GM23338 (cell line): ENCODE results near the gene TRIM52.
"Not testable (repeated sequence)": the region's sequence is repeated elsewhere in the genome, so short reads cannot be mapped to it uniquely, and the experiment has no call there.

Experiments
- CREB1 ChIP-seq: fragments of 250-450 bp; sonication (Bioruptor Pico); IDR thresholded peaks from 2 replicates; pipeline ENCODE4 v1.5.0; 2020; ENCODE audit warnings: low read depth, mild to moderate bottlenecking, moderate library complexity
- EZH2 ChIP-seq: fragments of 200-600 bp; sonication (generic); IDR thresholded peaks from one replicate; pipeline ENCODE4 v1.8.0; 2017; ENCODE audit warnings: antibody characterized with exemption, mild to moderate bottlenecking, low read depth; ENCODE audit not compliant: unreplicated experiment
- EZH2phosphoT487 ChIP-seq: fragments of 200-600 bp; sonication (generic); IDR thresholded peaks from one replicate; pipeline ENCODE4 v1.8.1; 2018; ENCODE audit warnings: antibody characterized with exemption; ENCODE audit not compliant: unreplicated experiment
- JUNB ChIP-seq: IDR thresholded peaks from one replicate; pipeline ENCODE4 v1.6.1; 2016; ENCODE audit warnings: antibody characterized with exemption; ENCODE audit not compliant: unreplicated experiment
- NANOG ChIP-seq: IDR thresholded peaks from 2 replicates; pipeline ENCODE4 v1.6.1; 2016; ENCODE audit warnings: antibody characterized with exemption, borderline replicate concordance
- POLR2AphosphoS5 ChIP-seq: IDR thresholded peaks from 2 replicates; pipeline ENCODE4 v1.6.1; 2016; ENCODE audit warnings: antibody characterized with exemption, low read depth
- STAT1 ChIP-seq: IDR thresholded peaks from one replicate; pipeline ENCODE4 v1.6.1; 2016; ENCODE audit warnings: antibody characterized with exemption; ENCODE audit not compliant: unreplicated experiment
- ZNF114 ChIP-seq: fragments of 250-450 bp; sonication (Bioruptor Pico); IDR thresholded peaks from 2 replicates; pipeline ENCODE4 v1.5.0; 2020; ENCODE audit warnings: mild to moderate bottlenecking, moderate library complexity
- ZNF331 ChIP-seq: fragments of 250-450 bp; sonication (Bioruptor Pico); IDR thresholded peaks from 2 replicates; pipeline ENCODE4 v1.5.0; 2020; ENCODE audit warnings: low read depth, mild to moderate bottlenecking, moderate library complexity
- TF ChIP-seq, protein P1 (sequence below), 2 experiments: fragments of 200-600 bp in 1 of 2; sonication (generic) in 1 of 2; conservative IDR thresholded peaks; 2 replicates each; pipeline versions ENCODE4 v1.5.1 to v1.6.1; 2016 to 2017; ENCODE audit warnings: antibody characterized with exemption in 2 of 2, low read depth in 2 of 2, mild to moderate bottlenecking in 2 of 2, moderate library complexity in 1 of 2
- TF ChIP-seq, protein P2 (sequence below): IDR thresholded peaks from one replicate; pipeline ENCODE4 v1.6.1; 2018; ENCODE audit warnings: antibody characterized with exemption; ENCODE audit not compliant: unreplicated experiment
- TF ChIP-seq, protein P3 (sequence below): IDR thresholded peaks from 2 replicates; pipeline ENCODE4 v1.6.1; 2016; ENCODE audit warnings: antibody characterized with exemption
- TF ChIP-seq, protein P4 (sequence below): fragments of 250-450 bp; sonication (Bioruptor Pico); IDR thresholded peaks from 2 replicates; pipeline ENCODE4 v1.5.0; 2020; ENCODE audit warnings: mild to moderate bottlenecking, moderate library complexity

DNA sequence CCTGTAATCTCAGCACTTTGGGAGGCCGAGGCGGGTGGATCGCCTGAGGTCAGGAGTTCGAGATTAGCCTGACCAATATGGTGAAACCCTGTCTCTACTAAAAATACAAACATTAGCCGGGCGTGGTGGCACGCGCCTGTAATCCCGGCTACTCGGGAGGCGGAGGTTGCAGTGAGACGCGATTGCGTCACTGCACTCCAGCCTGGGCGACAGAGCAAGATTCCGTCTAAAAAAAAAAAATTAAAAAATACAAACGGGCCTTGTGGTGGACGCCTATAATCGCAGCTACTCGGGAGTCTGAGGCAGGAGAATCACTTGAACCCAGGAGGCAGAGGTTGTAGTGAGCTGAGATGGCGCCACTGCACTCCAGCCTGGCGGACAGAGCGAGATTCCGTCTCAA, 51.9 kb downstream of the TRIM52 start:
- not testable (repeated sequence) for TF ChIP-seq EZH2; POLR2AphosphoS5; EZH2phosphoT487; CREB1 (CRISPR knock-in tag); ZNF331 (CRISPR knock-in tag); JUNB; ZNF114 (CRISPR knock-in tag); NANOG; STAT1
- TF ChIP-seq, protein P1, sequence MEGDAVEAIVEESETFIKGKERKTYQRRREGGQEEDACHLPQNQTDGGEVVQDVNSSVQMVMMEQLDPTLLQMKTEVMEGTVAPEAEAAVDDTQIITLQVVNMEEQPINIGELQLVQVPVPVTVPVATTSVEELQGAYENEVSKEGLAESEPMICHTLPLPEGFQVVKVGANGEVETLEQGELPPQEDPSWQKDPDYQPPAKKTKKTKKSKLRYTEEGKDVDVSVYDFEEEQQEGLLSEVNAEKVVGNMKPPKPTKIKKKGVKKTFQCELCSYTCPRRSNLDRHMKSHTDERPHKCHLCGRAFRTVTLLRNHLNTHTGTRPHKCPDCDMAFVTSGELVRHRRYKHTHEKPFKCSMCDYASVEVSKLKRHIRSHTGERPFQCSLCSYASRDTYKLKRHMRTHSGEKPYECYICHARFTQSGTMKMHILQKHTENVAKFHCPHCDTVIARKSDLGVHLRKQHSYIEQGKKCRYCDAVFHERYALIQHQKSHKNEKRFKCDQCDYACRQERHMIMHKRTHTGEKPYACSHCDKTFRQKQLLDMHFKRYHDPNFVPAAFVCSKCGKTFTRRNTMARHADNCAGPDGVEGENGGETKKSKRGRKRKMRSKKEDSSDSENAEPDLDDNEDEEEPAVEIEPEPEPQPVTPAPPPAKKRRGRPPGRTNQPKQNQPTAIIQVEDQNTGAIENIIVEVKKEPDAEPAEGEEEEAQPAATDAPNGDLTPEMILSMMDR (conservative IDR thresholded peaks at IDR 0.05; ENCODE audit: low read depth in 2 of 2) = not testable (repeated sequence)
- TF ChIP-seq, protein P2, sequence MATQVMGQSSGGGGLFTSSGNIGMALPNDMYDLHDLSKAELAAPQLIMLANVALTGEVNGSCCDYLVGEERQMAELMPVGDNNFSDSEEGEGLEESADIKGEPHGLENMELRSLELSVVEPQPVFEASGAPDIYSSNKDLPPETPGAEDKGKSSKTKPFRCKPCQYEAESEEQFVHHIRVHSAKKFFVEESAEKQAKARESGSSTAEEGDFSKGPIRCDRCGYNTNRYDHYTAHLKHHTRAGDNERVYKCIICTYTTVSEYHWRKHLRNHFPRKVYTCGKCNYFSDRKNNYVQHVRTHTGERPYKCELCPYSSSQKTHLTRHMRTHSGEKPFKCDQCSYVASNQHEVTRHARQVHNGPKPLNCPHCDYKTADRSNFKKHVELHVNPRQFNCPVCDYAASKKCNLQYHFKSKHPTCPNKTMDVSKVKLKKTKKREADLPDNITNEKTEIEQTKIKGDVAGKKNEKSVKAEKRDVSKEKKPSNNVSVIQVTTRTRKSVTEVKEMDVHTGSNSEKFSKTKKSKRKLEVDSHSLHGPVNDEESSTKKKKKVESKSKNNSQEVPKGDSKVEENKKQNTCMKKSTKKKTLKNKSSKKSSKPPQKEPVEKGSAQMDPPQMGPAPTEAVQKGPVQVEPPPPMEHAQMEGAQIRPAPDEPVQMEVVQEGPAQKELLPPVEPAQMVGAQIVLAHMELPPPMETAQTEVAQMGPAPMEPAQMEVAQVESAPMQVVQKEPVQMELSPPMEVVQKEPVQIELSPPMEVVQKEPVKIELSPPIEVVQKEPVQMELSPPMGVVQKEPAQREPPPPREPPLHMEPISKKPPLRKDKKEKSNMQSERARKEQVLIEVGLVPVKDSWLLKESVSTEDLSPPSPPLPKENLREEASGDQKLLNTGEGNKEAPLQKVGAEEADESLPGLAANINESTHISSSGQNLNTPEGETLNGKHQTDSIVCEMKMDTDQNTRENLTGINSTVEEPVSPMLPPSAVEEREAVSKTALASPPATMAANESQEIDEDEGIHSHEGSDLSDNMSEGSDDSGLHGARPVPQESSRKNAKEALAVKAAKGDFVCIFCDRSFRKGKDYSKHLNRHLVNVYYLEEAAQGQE = not testable (repeated sequence)
- TF ChIP-seq, protein P3, sequence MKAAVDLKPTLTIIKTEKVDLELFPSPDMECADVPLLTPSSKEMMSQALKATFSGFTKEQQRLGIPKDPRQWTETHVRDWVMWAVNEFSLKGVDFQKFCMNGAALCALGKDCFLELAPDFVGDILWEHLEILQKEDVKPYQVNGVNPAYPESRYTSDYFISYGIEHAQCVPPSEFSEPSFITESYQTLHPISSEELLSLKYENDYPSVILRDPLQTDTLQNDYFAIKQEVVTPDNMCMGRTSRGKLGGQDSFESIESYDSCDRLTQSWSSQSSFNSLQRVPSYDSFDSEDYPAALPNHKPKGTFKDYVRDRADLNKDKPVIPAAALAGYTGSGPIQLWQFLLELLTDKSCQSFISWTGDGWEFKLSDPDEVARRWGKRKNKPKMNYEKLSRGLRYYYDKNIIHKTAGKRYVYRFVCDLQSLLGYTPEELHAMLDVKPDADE = not testable (repeated sequence)
- TF ChIP-seq, protein P4, sequence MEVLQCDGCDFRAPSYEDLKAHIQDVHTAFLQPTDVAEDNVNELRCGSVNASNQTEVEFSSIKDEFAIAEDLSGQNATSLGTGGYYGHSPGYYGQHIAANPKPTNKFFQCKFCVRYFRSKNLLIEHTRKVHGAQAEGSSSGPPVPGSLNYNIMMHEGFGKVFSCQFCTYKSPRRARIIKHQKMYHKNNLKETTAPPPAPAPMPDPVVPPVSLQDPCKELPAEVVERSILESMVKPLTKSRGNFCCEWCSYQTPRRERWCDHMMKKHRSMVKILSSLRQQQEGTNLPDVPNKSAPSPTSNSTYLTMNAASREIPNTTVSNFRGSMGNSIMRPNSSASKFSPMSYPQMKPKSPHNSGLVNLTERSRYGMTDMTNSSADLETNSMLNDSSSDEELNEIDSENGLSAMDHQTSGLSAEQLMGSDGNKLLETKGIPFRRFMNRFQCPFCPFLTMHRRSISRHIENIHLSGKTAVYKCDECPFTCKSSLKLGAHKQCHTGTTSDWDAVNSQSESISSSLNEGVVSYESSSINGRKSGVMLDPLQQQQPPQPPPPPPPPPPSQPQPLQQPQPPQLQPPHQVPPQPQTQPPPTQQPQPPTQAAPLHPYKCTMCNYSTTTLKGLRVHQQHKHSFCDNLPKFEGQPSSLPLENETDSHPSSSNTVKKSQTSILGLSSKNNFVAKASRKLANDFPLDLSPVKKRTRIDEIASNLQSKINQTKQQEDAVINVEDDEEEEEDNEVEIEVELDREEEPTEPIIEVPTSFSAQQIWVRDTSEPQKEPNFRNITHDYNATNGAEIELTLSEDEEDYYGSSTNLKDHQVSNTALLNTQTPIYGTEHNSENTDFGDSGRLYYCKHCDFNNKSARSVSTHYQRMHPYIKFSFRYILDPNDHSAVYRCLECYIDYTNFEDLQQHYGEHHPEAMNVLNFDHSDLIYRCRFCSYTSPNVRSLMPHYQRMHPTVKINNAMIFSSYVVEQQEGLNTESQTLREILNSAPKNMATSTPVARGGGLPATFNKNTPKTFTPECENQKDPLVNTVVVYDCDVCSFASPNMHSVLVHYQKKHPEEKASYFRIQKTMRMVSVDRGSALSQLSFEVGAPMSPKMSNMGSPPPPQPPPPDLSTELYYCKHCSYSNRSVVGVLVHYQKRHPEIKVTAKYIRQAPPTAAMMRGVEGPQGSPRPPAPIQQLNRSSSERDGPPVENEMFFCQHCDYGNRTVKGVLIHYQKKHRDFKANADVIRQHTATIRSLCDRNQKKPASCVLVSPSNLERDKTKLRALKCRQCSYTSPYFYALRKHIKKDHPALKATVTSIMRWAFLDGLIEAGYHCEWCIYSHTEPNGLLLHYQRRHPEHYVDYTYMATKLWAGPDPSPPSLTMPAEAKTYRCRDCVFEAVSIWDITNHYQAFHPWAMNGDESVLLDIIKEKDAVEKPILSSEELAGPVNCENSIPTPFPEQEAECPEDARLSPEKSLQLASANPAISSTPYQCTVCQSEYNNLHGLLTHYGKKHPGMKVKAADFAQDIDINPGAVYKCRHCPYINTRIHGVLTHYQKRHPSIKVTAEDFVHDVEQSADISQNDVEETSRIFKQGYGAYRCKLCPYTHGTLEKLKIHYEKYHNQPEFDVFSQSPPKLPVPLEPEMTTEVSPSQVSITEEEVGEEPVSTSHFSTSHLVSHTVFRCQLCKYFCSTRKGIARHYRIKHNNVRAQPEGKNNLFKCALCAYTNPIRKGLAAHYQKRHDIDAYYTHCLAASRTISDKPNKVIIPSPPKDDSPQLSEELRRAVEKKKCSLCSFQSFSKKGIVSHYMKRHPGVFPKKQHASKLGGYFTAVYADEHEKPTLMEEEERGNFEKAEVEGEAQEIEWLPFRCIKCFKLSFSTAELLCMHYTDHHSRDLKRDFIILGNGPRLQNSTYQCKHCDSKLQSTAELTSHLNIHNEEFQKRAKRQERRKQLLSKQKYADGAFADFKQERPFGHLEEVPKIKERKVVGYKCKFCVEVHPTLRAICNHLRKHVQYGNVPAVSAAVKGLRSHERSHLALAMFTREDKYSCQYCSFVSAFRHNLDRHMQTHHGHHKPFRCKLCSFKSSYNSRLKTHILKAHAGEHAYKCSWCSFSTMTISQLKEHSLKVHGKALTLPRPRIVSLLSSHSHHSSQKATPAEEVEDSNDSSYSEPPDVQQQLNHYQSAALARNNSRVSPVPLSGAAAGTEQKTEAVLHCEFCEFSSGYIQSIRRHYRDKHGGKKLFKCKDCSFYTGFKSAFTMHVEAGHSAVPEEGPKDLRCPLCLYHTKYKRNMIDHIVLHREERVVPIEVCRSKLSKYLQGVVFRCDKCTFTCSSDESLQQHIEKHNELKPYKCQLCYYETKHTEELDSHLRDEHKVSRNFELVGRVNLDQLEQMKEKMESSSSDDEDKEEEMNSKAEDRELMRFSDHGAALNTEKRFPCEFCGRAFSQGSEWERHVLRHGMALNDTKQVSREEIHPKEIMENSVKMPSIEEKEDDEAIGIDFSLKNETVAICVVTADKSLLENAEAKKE (CRISPR knock-in tag) = not testable (repeated sequence)
